ENCODE data around the gene EXOC6B.

DNA sequence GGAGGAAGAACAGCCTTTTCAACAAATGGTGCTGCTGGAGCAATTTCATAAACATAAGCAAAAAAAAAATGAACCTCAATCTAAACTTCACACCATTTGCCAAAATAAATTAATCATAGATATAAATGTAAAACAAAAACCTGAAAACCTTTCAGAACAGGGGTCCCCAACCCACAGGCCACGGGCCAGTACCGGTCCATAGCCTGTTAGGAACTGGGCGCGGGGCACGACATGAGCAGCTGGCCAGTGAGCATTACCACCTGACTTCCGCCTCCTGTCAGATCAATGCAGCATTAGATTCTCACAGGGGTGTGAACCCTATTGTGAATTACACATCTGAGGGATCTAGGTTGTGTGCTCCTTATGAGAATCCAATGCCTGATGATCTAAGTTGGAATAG, 176.0 kb downstream of the EXOC6B start:
- TF ChIP-seq, protein P1, sequence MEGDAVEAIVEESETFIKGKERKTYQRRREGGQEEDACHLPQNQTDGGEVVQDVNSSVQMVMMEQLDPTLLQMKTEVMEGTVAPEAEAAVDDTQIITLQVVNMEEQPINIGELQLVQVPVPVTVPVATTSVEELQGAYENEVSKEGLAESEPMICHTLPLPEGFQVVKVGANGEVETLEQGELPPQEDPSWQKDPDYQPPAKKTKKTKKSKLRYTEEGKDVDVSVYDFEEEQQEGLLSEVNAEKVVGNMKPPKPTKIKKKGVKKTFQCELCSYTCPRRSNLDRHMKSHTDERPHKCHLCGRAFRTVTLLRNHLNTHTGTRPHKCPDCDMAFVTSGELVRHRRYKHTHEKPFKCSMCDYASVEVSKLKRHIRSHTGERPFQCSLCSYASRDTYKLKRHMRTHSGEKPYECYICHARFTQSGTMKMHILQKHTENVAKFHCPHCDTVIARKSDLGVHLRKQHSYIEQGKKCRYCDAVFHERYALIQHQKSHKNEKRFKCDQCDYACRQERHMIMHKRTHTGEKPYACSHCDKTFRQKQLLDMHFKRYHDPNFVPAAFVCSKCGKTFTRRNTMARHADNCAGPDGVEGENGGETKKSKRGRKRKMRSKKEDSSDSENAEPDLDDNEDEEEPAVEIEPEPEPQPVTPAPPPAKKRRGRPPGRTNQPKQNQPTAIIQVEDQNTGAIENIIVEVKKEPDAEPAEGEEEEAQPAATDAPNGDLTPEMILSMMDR (IDR thresholded peaks at IDR 0.05; ENCODE audit: control extremely low read depth in 1 of 3, insufficient read depth in 1 of 3, low read depth in 1 of 3, low read length in 3 of 3) = no peak
- TF ChIP-seq EZH2 (IDR thresholded peaks at IDR 0.05; ENCODE audit: low read depth, low read length, severe bottlenecking) (no peak), MAFK (IDR thresholded peaks at IDR 0.05; ENCODE audit: low read depth, low read length) (no peak)
